ENCODE results near the gene SRGAP2C. TPM values are rescaled to one million over a fixed set of nuclear protein-coding genes. Genes with fewer than 3 reads are reported as not detected.
"Not testable (repeated sequence)": the region's sequence is repeated elsewhere in the genome, so short reads cannot be mapped to it uniquely, and the experiment has no call there.

SRGAP2C gene
- total RNA-seq, 2 donors from 2014 or later, result 19.1 to 23.5 TPM

GRCh38 chr1:121438862-121439261, 254.1 kb downstream of the SRGAP2C start:
- not testable (repeated sequence) for H3K27me3 Mint-ChIP-seq (ENCODE audit: low read depth); H3K36me3 Mint-ChIP-seq (ENCODE audit: insufficient read depth in 2 of 2); H3K27ac Mint-ChIP-seq; DNase-seq; H3K4me1 Mint-ChIP-seq (ENCODE audit: low read depth); H3K9me3 Mint-ChIP-seq; ATAC-seq (replicated peaks in 1 of 2); H3K4me3 Mint-ChIP-seq

DNA sequence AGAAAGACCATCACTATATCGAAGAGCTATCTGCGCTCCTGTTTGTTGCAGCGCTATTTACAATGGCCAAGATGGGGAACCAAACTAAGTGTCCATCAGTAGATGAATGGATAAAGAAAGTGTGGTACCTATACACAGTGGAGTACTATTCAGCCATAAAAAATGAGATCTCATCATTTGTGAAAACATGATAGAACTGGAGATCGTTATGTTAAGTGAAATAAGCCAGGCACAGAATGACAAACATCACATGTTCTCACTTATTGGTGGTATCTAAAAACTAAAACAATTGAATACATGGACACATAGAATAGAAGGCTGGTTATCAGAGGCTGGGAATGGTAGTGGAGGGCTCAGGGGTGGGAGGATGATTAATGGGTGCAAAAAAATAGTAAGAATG, 256.2 kb downstream of the SRGAP2C start:
- Mint-ChIP-seq H3K27me3 (ENCODE audit: low read depth) (no peaks in the 10 kb centered on the region), H3K9me3 (peaks cover 3 to 6% of the 10 kb centered on the region in 2 donors)

More for the DNA sequence above, 256.2 kb downstream of the SRGAP2C start:
- Mint-ChIP-seq H3K36me3 (ENCODE audit: insufficient read depth in 2 of 2) (no peaks in the 10 kb centered on the region), H3K27ac (no peak overlapping the region), H3K4me1 (ENCODE audit: low read depth) (peaks cover 6% of the 10 kb centered on the region), H3K4me3 (no peak overlapping the region)
- no peak for ATAC-seq (replicated peaks in 1 of 2)
- DNase-seq, result no peak

Other genes starting within 250 kb of the SRGAP2C start
- gene FAM72B, start 635 bp upstream of the SRGAP2C start, total RNA-seq, result 10 to 100 TPM; 34.6 to 58.1 TPM

Data from activated T-cell treated with anti-CD3 and anti-CD28 coated beads, Interleukin-2, amount 50 U/mL, for 72 hours (primary cell).